Measurements from ENCODE around the gene CKS1B. TPM values are rescaled to one million over a fixed set of nuclear protein-coding genes. Genes with fewer than 3 reads are reported as not detected.

CKS1B gene
- 351 TPM for polyA plus RNA-seq (2013, experiment 1 of 2)
- polyA plus RNA-seq (2013, experiment 2 of 2) = 391 TPM

GRCh38 chr1:154974102-154974807, at the start of gene CKS1B:
TSS of gene CKS1B (plus strand) at chr1:154974681. CDS start at chr1:154974746, 65 bp downstream.
- Histone ChIP-seq H3K27me3 (ENCODE audit: insufficient read depth, low read length) (no peaks in the 10 kb centered on the region), H3K9ac (ENCODE audit: low read depth, low read length) (peak within 1 kb of the TSS; percentile 90), H3K4me3 (ENCODE audit: low read length) (peak within 1 kb of the TSS; percentile 81), H3K27ac (ENCODE audit: low read depth, low read length) (peak within 1 kb of the TSS; percentile 100), H3K36me3 (ENCODE audit: insufficient read depth, low read length) (peaks cover 16% of the 10 kb centered on the region), H3K9me3 (ENCODE audit: insufficient read depth, low read depth, low read length) (no peaks in the 10 kb centered on the region), H3K4me1 (ENCODE audit: insufficient read depth, low read length) (peaks cover 25% of the 10 kb centered on the region)
- WGBS = under 1% methylated on average over 47 of the region's 47 CpGs

DNA sequence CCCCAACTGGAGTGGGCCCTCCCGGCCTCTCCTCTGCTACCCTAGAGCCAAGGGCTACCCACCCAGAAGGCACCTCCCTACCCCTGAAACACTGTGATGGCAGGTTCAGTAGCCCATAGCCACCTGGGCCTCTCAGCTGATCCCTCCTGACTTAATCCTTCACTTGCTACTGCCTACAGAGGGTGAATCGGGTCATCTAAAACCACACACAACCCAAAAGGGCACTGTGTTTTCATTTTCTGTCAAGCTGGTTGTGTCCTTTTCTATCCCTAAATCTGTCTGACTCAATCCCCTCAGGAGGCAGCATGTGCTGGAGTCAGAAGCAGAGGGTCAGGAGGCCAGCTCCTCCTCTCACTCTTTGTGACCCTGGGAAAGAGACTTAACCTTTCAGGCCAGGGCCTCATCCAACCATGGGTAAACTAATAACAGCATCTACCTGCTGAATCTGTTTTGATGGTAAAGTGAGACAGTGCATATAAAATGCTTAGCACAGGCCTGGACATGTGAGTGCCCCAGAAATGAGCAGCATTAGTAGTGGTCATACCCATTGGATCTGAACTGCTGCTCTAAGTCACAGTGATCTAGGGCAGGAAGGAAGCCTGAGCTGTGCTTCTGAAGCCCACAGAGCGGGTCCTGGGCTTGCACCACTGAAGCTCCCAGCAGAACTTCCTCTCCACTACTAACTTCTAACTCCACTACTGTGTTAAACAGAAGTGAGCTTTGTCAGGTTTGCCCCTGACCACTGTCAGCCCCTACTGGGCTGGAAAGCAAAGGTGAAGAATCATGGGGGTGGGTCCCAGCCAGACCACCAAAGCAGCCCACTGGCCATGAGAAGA, 48.9 kb upstream of the CKS1B start:
- Histone ChIP-seq H3K9me3 (ENCODE audit: insufficient read depth, low read depth, low read length) (no peaks in the 10 kb centered on the region), H3K4me1 (ENCODE audit: insufficient read depth, low read length) (no peaks in the 10 kb centered on the region), H3K27ac (ENCODE audit: low read depth, low read length) (no peak overlapping the region), H3K36me3 (ENCODE audit: insufficient read depth, low read length) (peaks cover 25% of the 10 kb centered on the region), H3K27me3 (ENCODE audit: insufficient read depth, low read length) (no peaks in the 10 kb centered on the region), H3K9ac (ENCODE audit: low read depth, low read length) (no peak overlapping the region), H3K4me3 (ENCODE audit: low read length) (no peak overlapping the region)
- 97% methylated on average over 3 of the region's 3 CpGs for WGBS

- no peak overlapping the region for H3K27ac ChIP-seq (ENCODE audit: low read depth, low read length)
- no peaks in the 10 kb centered on the region for H3K9me3 ChIP-seq (ENCODE audit: insufficient read depth, low read depth, low read length)
- H3K9ac ChIP-seq (ENCODE audit: low read depth, low read length) = no peak overlapping the region
- no peak overlapping the region for H3K4me3 ChIP-seq (ENCODE audit: low read length)
- H3K36me3 ChIP-seq (ENCODE audit: insufficient read depth, low read length) = peaks cover 25% of the 10 kb centered on the region
- no peaks in the 10 kb centered on the region for H3K27me3 ChIP-seq (ENCODE audit: insufficient read depth, low read length)
- H3K4me1 ChIP-seq (ENCODE audit: insufficient read depth, low read length) = no peaks in the 10 kb centered on the region
- 94% methylated on average over 13 of the region's 13 CpGs for WGBS
Measured at GRCh38 chr1:154926201-154926600, 48.3 kb upstream of the CKS1B start.

- 94% methylated on average over 11 of the region's 11 CpGs for WGBS
- H3K36me3 ChIP-seq (ENCODE audit: insufficient read depth, low read length) = no peaks in the 10 kb centered on the region; the same call in 1 of the 2 replicates
- no peak overlapping the region for H3K9ac ChIP-seq (ENCODE audit: low read depth, low read length)
- H3K4me3 ChIP-seq (ENCODE audit: low read length) = no peak overlapping the region
- H3K27ac ChIP-seq (ENCODE audit: low read depth, low read length) = no peak overlapping the region
- no peaks in the 10 kb centered on the region for H3K27me3 ChIP-seq (ENCODE audit: insufficient read depth, low read length)
- H3K4me1 ChIP-seq (ENCODE audit: insufficient read depth, low read length) = no peaks in the 10 kb centered on the region
- H3K9me3 ChIP-seq (ENCODE audit: insufficient read depth, low read depth, low read length) = no peaks in the 10 kb centered on the region
Measured at GRCh38 chr1:154931940-154932487, 42.5 kb upstream of the CKS1B start.

- Histone ChIP-seq H3K27me3 (ENCODE audit: insufficient read depth, low read length) (no peaks in the 10 kb centered on the region), H3K36me3 (ENCODE audit: insufficient read depth, low read length) (no peaks in the 10 kb centered on the region), H3K9ac (ENCODE audit: low read depth, low read length) (no peak overlapping the region), H3K4me1 (ENCODE audit: insufficient read depth, low read length) (no peaks in the 10 kb centered on the region), H3K9me3 (ENCODE audit: insufficient read depth, low read depth, low read length) (no peaks in the 10 kb centered on the region), H3K4me3 (ENCODE audit: low read length) (no peak overlapping the region), H3K27ac (ENCODE audit: low read depth, low read length) (no peak overlapping the region)
- WGBS = 98% methylated on average over 5 of the region's 5 CpGs
Measured at GRCh38 chr1:154934358-154934948, 40.0 kb upstream of the CKS1B start.

DNA sequence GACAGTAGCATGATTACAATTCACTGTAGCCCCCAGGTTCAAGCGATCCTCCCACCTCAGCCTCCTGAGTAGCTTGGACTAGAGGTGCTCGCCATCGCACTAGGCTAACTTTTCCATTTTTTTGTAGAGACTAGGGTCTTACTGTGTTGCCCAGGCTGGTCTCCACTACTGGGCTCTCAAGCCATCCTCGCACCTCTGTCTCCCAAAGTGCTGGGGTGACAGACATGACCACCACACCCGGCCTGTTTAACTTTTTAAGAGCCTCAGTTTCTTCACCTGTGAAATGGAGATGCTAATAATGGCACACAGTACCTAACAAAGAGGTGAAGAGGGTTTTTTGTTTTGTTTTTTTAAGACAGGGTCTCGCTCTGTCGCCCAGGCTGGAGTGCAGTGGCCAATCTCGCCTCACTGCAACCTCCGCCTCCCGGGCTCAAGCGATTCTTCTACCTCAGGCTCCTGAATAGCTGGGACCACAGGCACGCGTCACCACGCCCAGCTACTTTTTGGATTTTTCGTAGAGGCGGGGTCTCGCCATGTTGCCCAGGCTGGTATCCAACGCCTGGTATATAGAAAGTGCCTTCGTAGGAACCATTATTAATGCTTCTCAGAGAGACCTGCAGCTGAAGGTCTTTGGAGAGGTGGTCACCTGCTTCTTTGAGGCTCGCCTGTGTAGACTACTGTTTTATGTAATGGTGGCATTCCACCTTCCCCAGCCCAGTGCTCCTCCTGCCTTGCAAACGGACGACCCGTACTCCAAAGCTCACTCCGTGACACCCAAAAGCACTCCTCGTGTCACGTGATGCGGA, 38.5 kb upstream of the CKS1B start:
- Histone ChIP-seq H3K9me3 (ENCODE audit: insufficient read depth, low read depth, low read length) (no peaks in the 10 kb centered on the region), H3K36me3 (ENCODE audit: insufficient read depth, low read length) (no peaks in the 10 kb centered on the region), H3K9ac (ENCODE audit: low read depth, low read length) (peak overlapping the region; percentile 98), H3K4me1 (ENCODE audit: insufficient read depth, low read length) (peaks cover 8% of the 10 kb centered on the region; the same call in 1 of the 2 replicates), H3K27me3 (ENCODE audit: insufficient read depth, low read length) (no peaks in the 10 kb centered on the region), H3K4me3 (ENCODE audit: low read length) (peak overlapping the region; percentile 80), H3K27ac (ENCODE audit: low read depth, low read length) (peak overlapping the region; percentile 89; the same call in 1 of the 2 replicates)
- WGBS = 50% methylated on average over 26 of the region's 27 CpGs

DNA sequence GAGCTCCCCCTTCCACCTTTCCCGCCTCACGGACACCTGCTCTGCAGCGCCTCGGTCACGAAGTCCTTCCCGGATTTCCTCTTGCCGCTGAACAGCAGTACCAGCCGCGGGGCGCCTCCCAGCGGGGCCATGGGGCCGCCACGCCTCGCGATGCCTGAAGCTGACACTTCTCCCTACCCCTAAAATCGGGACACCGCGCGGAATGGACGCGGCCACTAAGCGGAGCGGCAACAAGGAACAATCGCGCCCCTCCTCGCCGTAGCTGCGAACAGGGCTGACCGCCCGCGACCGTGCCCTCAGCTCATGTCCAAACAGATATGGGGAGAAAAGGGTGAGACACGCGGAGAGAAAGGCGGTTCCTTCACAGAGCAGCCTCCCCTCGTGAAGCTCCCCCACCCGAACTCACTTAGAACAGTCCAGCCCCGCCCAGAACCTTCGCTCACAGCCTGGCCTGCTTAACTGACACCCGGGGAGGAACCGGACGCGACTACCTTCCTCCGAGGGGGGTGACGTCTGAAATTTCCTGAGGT, 37.9 kb upstream of the CKS1B start, which contains the start of gene PMVK:
PMVK (minus strand) TSS at position 165 of the 530 bp plus-strand sequence; CDS start at position 131, 34 bp downstream.
- H3K27me3 ChIP-seq (ENCODE audit: insufficient read depth, low read length) = no peaks in the 10 kb centered on the region

GRCh38 chr1:154937085-154937987, 37.1 kb upstream of the CKS1B start:
- peak overlapping the region; percentile 98 for H3K9ac ChIP-seq (ENCODE audit: low read depth, low read length)
- H3K4me1 ChIP-seq (ENCODE audit: insufficient read depth, low read length) = peaks cover 8% of the 10 kb centered on the region; the same call in 1 of the 2 replicates
- H3K27me3 ChIP-seq (ENCODE audit: insufficient read depth, low read length) = no peaks in the 10 kb centered on the region
- H3K9me3 ChIP-seq (ENCODE audit: insufficient read depth, low read depth, low read length) = no peaks in the 10 kb centered on the region
- H3K27ac ChIP-seq (ENCODE audit: low read depth, low read length) = peak overlapping the region; percentile 89
- H3K36me3 ChIP-seq (ENCODE audit: insufficient read depth, low read length) = no peaks in the 10 kb centered on the region
- 2% methylated on average over 36 of the region's 36 CpGs for WGBS
- peak overlapping the region; percentile 80 for H3K4me3 ChIP-seq (ENCODE audit: low read length)

More for the DNA sequence above, 37.9 kb upstream of the CKS1B start, which contains the start of gene PMVK:
- Histone ChIP-seq H3K4me3 (ENCODE audit: low read length) (peak within 1 kb of the TSS; percentile 80), H3K27ac (ENCODE audit: low read depth, low read length) (peak within 1 kb of the TSS; percentile 89), H3K4me1 (ENCODE audit: insufficient read depth, low read length) (peaks cover 8% of the 10 kb centered on the region; the same call in 1 of the 2 replicates), H3K9ac (ENCODE audit: low read depth, low read length) (peak within 1 kb of the TSS; percentile 98), H3K36me3 (ENCODE audit: insufficient read depth, low read length) (no peaks in the 10 kb centered on the region), H3K9me3 (ENCODE audit: insufficient read depth, low read depth, low read length) (no peaks in the 10 kb centered on the region)
- under 1% methylated on average over 45 of the region's 45 CpGs for WGBS

GRCh38 chr1:154937988-154938386, 36.5 kb upstream of the CKS1B start:
- H3K27me3 ChIP-seq (ENCODE audit: insufficient read depth, low read length) = no peaks in the 10 kb centered on the region
- H3K36me3 ChIP-seq (ENCODE audit: insufficient read depth, low read length) = no peaks in the 10 kb centered on the region
- 0 out of 2 replicates have a peak overlapping the region, but pooled peaks have one; percentile 80 for H3K4me3 ChIP-seq (ENCODE audit: low read length)
- H3K4me1 ChIP-seq (ENCODE audit: insufficient read depth, low read length) = peaks cover 8% of the 10 kb centered on the region; the same call in 1 of the 2 replicates
- peak overlapping the region; percentile 89; the same call in 1 of the 2 replicates for H3K27ac ChIP-seq (ENCODE audit: low read depth, low read length)
- H3K9ac ChIP-seq (ENCODE audit: low read depth, low read length) = no peak overlapping the region
- 91% methylated on average over 8 of the region's 8 CpGs for WGBS
- H3K9me3 ChIP-seq (ENCODE audit: insufficient read depth, low read depth, low read length) = no peaks in the 10 kb centered on the region
